SK-N-DZ (cell line): ENCODE results near the gene ZNF397. TPM values are rescaled to one million over a fixed set of nuclear protein-coding genes. Genes with fewer than 3 reads are reported as not detected.
"Not testable (repeated sequence)": the region's sequence is repeated elsewhere in the genome, so short reads cannot be mapped to it uniquely, and the experiment has no call there.

Experiments
- DNase-seq: peaks from one replicate; pipeline ENCODE4 v3.0.0-alpha.2; 2015; ENCODE audit warnings: low spot score
- polyA plus RNA-seq, 2 experiments: library from polyadenylated mRNA; depleted of rRNA; stranded (reverse); fragments of >200 nt; gene quantifications; 2 replicates each; pipeline ENCODE4 v1.2.3, GENCODE V29; 2014

ZNF397 gene
- polyA plus RNA-seq (2014; cell fraction: cytosol; rRNA removed), result 20.8 and 21.3 TPM in 2 replicates
- 18.5 and 59.4 TPM in 2 replicates for polyA plus RNA-seq (2014; cell fraction: nucleus; rRNA removed)

GRCh38 chr18:35240664-35241447, at the start of gene ZNF397:
TSS of gene ZNF397 (plus strand) at chr18:35241034. CDS start at chr18:35242471, 1,437 bp downstream.
- peak; percentile 97 for DNase-seq

GRCh38 chr18:35191698-35192025, 49.2 kb upstream of the ZNF397 start:
- no peak for DNase-seq

- DNase-seq, result no peak
Measured at GRCh38 chr18:35192415-35192814, 48.4 kb upstream of the ZNF397 start.

DNA sequence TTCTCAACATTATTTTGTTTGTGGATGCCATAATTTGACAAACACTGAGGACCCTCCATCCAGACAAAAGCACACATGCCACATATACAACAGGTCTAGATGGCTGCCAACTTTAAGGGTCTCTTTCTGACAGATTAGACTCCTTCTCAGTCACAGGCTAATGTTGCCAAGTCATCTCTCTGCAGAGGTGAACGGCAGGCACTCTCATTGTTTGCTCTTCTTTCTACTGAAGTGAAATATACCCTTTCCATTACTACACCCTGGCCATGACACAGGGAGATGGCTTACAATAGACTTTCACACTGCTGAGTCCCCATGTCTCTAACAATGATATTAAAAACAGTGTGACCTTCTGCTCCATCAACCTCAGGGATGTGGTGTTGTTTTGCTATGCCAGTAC, 47.5 kb upstream of the ZNF397 start:
- DNase-seq, result no peak

DNA sequence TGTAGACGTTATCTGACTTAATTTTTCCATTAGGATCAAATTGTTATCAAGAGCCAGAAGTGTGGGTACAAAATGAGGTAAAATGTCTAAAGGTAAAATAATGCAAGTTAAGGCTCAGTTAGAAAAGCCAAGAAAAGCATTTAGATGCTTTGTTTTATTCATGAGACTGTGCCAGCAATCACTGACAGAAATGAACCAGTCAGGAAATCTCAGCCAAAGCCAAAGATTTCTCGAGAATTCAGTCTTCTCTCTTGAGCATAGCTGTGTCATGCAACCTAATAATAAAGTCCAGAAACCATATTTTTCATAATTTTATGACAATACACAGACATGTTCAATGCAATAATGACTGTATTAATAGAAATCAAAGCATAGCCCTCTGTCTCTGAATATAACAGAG, 43.5 kb upstream of the ZNF397 start:
- DNase-seq, result no peak

- peak; percentile 71 for DNase-seq
Measured at GRCh38 chr18:35201256-35201931, 39.4 kb upstream of the ZNF397 start.

GRCh38 chr18:35203067-35203466, 37.8 kb upstream of the ZNF397 start:
- DNase-seq, result no peak

DNA sequence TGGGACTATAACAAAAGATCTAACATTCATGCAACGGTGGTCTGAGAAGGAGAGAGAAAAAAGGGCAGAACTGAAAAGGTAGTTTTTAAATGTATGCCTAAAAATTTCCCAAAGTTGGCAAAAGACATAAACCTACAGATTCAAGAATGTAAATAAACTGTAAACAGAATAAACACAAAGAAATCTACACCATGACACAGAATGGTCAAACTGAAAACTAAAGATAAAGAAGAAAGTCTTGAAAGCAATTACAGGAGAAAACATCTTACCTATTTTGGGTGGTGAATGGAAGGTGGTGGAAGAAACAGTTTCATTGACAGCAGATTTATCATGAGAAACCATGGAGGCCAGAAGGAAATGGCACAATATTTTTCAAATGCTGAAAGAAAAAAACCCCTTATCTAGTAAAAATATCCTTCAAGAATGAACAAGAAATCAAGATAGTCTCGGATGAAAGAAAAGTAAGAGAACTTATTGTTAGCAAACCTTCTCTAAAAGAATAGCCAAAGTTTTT, 35.6 kb upstream of the ZNF397 start:
- DNase-seq, result no peak

DNA sequence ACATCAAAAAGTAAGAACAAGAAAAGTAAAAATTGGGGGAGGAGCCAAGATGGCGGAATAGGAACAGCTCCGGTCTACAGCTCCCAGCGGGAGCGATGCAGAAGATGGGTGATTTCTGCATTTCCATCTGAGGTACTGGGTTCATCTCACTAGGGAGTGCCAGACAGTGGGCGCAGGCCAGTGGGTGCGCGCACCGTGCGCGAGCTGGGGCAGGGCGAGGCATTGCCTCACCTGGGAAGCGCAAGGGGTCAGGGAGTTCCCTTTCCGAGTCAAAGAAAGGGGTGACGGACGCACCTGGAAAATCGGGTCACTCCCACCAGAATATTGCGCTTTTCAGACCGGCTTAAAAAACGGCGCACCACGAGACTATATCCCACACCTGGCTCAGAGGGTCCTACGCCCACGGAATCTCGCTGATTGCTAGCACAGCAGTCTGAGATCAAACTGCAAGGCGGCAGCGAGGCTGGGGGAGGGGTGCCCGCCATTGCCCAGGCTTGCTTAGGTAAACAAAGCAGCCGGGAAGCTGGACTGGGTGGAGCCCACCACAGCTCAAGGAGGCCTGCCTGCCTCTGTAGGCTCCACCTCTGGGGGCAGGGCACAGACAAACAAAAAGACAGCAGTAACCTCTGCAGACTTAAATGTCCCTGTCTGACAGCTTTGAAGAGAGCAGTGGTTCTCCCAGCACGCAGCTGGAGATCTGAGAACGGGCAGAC, 34.9 kb upstream of the ZNF397 start:
- DNase-seq, result not testable (repeated sequence)

- DNase-seq, result no peak
Measured at GRCh38 chr18:35215026-35215425, 25.8 kb upstream of the ZNF397 start.

DNA sequence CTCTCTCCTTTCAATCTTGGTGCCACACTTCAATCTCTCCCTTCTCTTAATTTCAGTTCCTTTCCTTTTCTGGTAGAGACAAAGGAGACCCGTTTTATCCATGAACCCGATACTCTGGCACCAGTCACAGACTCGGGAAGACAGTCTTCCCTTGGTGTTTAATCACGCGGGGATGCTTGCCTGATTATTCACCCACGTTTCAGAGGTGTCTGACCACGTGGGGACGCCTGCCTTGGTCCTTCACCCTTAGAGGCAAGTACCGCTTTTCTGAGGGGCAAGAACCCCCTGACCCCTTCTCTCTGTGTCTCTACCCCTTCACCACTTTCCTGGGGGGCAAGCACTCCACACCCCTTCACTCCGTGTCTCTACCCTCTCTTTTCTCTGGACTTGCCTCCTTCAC, 24.2 kb upstream of the ZNF397 start:
- not testable (repeated sequence) for DNase-seq

DNA sequence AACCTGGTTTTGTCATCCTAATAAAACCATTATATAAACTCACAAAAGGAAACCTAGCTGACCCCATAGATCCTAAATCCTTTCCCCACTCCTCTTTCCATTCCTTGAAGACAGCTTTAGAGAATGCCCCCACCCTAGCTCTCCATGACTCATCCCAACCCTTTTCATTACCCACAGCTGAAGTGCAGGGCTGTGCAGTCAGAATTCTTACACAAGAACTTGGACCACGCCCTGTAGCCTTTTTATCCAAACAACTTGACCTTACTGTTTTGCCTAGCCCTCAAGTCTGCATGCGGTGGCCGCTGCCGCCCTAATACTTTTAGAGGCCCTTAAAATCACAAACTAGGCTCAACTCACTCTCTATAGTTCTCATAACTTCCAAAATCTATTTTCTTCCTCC, 21.5 kb upstream of the ZNF397 start:
- DNase-seq, result not testable (repeated sequence)

- DNase-seq, result no peak
Measured at GRCh38 chr18:35220424-35220823, 20.4 kb upstream of the ZNF397 start.

- DNase-seq, result no peak
Measured at GRCh38 chr18:35223797-35224196, 17.0 kb upstream of the ZNF397 start.

GRCh38 chr18:35227254-35227653, 13.6 kb upstream of the ZNF397 start:
- DNase-seq, result no peak

DNA sequence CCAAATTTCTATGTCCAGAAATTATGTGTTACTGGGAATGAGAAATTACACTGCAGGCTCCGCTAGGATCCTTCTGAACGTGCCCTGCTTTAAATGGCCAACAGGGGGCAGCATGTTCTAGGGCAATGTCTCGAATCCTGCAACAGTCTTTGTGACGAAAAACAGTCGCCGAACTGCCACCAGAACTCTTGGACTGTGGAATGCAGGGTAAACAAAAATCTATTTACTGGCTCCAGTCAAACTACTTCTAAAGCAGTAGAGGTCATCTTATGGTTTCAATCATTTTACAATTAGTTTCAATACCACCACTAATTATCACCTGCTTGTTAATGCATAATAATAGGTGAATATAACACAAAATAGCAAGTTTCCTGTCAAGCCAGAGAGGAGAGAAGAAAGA, 9.8 kb upstream of the ZNF397 start:
- peak; percentile 80 for DNase-seq

- DNase-seq, result no peak
Measured at GRCh38 chr18:35236571-35237363, 4.1 kb upstream of the ZNF397 start.

DNA sequence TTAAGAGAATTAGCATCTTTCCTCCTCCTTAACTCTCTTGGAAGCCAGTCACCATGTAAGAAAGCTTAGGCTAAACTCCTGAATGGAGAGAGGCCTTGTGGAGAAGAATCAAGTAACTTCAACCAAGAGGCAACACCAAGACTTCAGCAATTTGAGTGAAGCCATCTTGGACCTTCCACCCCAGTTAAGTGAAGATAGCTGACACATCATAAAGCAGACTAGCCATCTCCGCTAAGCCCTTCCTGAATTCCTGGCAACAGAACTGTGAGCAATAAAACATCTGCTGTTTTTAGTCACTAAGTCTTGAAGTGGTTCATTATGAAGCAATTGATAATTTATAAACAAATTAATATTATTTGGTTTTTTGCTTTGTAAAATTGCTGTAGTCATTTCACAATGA, 1.5 kb upstream of the ZNF397 start:
- no peak for DNase-seq

DNA sequence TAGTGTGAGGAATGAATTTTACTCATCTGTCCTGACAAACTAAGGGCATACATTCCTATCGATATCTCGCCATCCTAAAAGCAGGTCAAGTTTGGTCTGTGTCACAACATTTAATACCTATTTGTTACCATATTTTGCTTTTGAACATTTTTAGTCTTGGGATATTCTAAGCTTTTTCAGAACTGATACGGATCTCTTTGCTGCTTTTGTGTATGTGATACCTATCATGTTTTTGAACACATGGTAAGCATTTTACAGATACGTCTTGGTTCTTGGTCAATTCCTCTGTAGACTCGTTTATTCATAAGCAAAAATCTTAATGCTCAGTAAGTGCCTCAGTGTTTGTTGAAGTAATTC, 592 bp downstream of the ZNF397 start:
- DNase-seq, result no peak

GRCh38 chr18:35242426-35242825, 1.6 kb downstream of the ZNF397 start:
- DNase-seq, result no peak

GRCh38 chr18:35244671-35245070, 3.8 kb downstream of the ZNF397 start:
- no peak for DNase-seq
